GM23338 (cell line): ENCODE results near the gene SLC25A44. TPM values are rescaled to one million over a fixed set of nuclear protein-coding genes. Genes with fewer than 3 reads are reported as not detected.

ENCODE experiments used
- ATAC-seq: fragments of 200-7000 bp; cut with Tn5 transposase; 3 replicates; pipeline ENCODE4 v1.9.1; 2020
- DNase-seq: peaks from one replicate; pipeline ENCODE4 v3.0.0-alpha.2; 2015; ENCODE audit warnings: low spot score
- H2AFZ ChIP-seq: fragments of 200-600 bp; sonication (generic); 2 replicates; pipeline ENCODE4 v1.8.0; 2016; ENCODE audit warnings: antibody characterized with exemption, mild to moderate bottlenecking, moderate library complexity
- H3F3A ChIP-seq: fragments of 200-600 bp; sonication (generic); replicated peaks from 2 replicates; pipeline ENCODE4 v1.8.0; 2017; ENCODE audit warnings: antibody characterized with exemption, mixed run types, low read depth
- H3K27ac ChIP-seq: fragments of 200-600 bp; sonication (generic); 2 replicates; pipeline ENCODE4 v1.6.1; 2016; ENCODE audit warnings: low read depth
- H3K27me3 ChIP-seq: fragments of 200-600 bp; sonication (generic); 2 replicates; pipeline ENCODE4 v1.8.0; 2016; ENCODE audit warnings: mild to moderate bottlenecking, mixed run types, moderate library complexity; ENCODE audit not compliant: insufficient read depth
- H3K36me3 ChIP-seq: fragments of 200-600 bp; sonication (generic); 2 replicates; pipeline ENCODE4 v1.8.0; 2016; ENCODE audit warnings: mild to moderate bottlenecking; ENCODE audit not compliant: insufficient read depth
- H3K4me1 ChIP-seq: fragments of 200-600 bp; sonication (generic); 2 replicates; pipeline ENCODE4 v1.8.0; 2016; ENCODE audit warnings: mild to moderate bottlenecking, moderate library complexity; ENCODE audit not compliant: insufficient read depth
- H3K4me2 ChIP-seq: fragments of 200-600 bp; sonication (generic); 2 replicates; pipeline ENCODE4 v1.7.1; 2017; ENCODE audit warnings: mixed run types
- H3K4me3 ChIP-seq: fragments of 200-600 bp; sonication (generic); 2 replicates; pipeline ENCODE4 v1.6.1; 2016; ENCODE audit warnings: mixed run types
- H3K79me2 ChIP-seq: fragments of 200-600 bp; sonication (generic); replicated peaks from 2 replicates; pipeline ENCODE4 v1.8.0; 2017; ENCODE audit warnings: mild to moderate bottlenecking; ENCODE audit not compliant: insufficient read depth
- H3K9me2 ChIP-seq: fragments of 200-600 bp; sonication (generic); 2 replicates; pipeline ENCODE4 v1.8.0; 2017; ENCODE audit not compliant: insufficient read depth
- H4K20me1 ChIP-seq: fragments of 200-600 bp; sonication (generic); replicated peaks from 2 replicates; pipeline ENCODE4 v1.8.0; 2017; ENCODE audit warnings: mild to moderate bottlenecking; ENCODE audit not compliant: insufficient read depth
- H3K27ac Mint-ChIP-seq: 2 replicates; pipeline ENCODE4 v1.8.0; 2020; ENCODE audit warnings: inconsistent platforms, mild to moderate bottlenecking, moderate library complexity, mixed read lengths
- H3K27me3 Mint-ChIP-seq: 3 replicates; pipeline ENCODE4 v1.8.0; 2022; ENCODE audit warnings: low read depth, mild to moderate bottlenecking, moderate library complexity, mixed read lengths, inconsistent platforms; ENCODE audit not compliant: insufficient read depth, poor library complexity
- H3K36me3 Mint-ChIP-seq: 3 replicates; pipeline ENCODE4 v1.8.0; 2021; ENCODE audit warnings: low read depth, mild to moderate bottlenecking, inconsistent platforms, moderate library complexity, mixed read lengths
- H3K4me1 Mint-ChIP-seq: 3 replicates; pipeline ENCODE4 v1.8.0; 2020; ENCODE audit warnings: mild to moderate bottlenecking, inconsistent platforms, mixed read lengths
- H3K4me3 Mint-ChIP-seq: 3 replicates; pipeline ENCODE4 v1.8.0; 2021; ENCODE audit warnings: moderate library complexity, mild to moderate bottlenecking, inconsistent platforms, mixed read lengths
- H3K9me3 Mint-ChIP-seq: 3 replicates; pipeline ENCODE4 v1.8.0; 2020; ENCODE audit warnings: moderate library complexity, mild to moderate bottlenecking, inconsistent platforms, mixed read lengths
- EZH2 ChIP-seq: fragments of 200-600 bp; sonication (generic); IDR thresholded peaks from one replicate; pipeline ENCODE4 v1.8.0; 2017; ENCODE audit warnings: antibody characterized with exemption, mild to moderate bottlenecking, low read depth; ENCODE audit not compliant: unreplicated experiment
- EZH2phosphoT487 ChIP-seq: fragments of 200-600 bp; sonication (generic); IDR thresholded peaks from one replicate; pipeline ENCODE4 v1.8.1; 2018; ENCODE audit warnings: antibody characterized with exemption; ENCODE audit not compliant: unreplicated experiment
- POLR2AphosphoS5 ChIP-seq: IDR thresholded peaks from 2 replicates; pipeline ENCODE4 v1.6.1; 2016; ENCODE audit warnings: antibody characterized with exemption, low read depth
- ZNF331 ChIP-seq: fragments of 250-450 bp; sonication (Bioruptor Pico); IDR thresholded peaks from 2 replicates; pipeline ENCODE4 v1.5.0; 2020; ENCODE audit warnings: low read depth, mild to moderate bottlenecking, moderate library complexity
- polyA plus RNA-seq: library from polyadenylated mRNA; unstranded; fragments of >200 nt; fragmentation: Nextera tagmentation; extraction: Ambion mirVana; gene quantifications from 2 replicates; pipeline ENCODE4 v1.2.1, GENCODE V29; 2016
- total RNA-seq: library from RNA; depleted of rRNA; stranded (reverse); fragments of >200 nt; shearing (Covaris generic); gene quantifications from 2 replicates; pipeline ENCODE4 v1.2.3, GENCODE V29; 2014
- TF ChIP-seq, protein P1 (sequence below): IDR thresholded peaks from one replicate; pipeline ENCODE4 v1.6.1; 2018; ENCODE audit warnings: antibody characterized with exemption; ENCODE audit not compliant: unreplicated experiment
- TF ChIP-seq, protein P2 (sequence below), 2 experiments: fragments of 200-600 bp in 1 of 2; sonication (generic) in 1 of 2; conservative IDR thresholded peaks; 2 replicates each; pipeline versions ENCODE4 v1.5.1 to v1.6.1; 2016 to 2017; ENCODE audit warnings: antibody characterized with exemption in 2 of 2, low read depth in 2 of 2, mild to moderate bottlenecking in 2 of 2, moderate library complexity in 1 of 2
- TF ChIP-seq, protein P3 (sequence below): fragments of 250-450 bp; sonication (Bioruptor Pico); IDR thresholded peaks from 2 replicates; pipeline ENCODE4 v1.5.0; 2020; ENCODE audit warnings: mild to moderate bottlenecking, moderate library complexity

SLC25A44 gene
- total and polyA plus RNA-seq, 2 experiments from 2014 or later = 7.0 to 25.1 TPM

DNA sequence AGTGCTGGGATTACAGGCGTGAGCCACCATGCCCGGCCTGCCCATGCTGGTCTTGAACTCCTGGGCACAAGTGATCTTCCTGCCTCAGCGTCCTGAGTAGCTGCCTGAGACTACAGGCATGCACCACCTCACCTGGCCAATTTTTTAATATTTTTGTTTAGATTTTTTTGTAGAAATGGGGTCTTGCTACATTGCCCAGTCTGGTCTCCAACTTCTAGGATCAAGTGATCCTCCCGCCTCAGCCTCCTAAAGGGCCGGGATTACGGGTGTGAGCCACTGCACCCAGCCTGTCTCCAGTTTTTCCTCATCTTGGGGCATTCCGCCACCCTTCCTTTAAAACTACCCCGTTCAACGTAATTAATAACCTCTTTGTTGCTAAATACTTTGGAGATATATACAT is 26.3 kb downstream of the SLC25A44 start (continued):
- TF ChIP-seq, protein P1, sequence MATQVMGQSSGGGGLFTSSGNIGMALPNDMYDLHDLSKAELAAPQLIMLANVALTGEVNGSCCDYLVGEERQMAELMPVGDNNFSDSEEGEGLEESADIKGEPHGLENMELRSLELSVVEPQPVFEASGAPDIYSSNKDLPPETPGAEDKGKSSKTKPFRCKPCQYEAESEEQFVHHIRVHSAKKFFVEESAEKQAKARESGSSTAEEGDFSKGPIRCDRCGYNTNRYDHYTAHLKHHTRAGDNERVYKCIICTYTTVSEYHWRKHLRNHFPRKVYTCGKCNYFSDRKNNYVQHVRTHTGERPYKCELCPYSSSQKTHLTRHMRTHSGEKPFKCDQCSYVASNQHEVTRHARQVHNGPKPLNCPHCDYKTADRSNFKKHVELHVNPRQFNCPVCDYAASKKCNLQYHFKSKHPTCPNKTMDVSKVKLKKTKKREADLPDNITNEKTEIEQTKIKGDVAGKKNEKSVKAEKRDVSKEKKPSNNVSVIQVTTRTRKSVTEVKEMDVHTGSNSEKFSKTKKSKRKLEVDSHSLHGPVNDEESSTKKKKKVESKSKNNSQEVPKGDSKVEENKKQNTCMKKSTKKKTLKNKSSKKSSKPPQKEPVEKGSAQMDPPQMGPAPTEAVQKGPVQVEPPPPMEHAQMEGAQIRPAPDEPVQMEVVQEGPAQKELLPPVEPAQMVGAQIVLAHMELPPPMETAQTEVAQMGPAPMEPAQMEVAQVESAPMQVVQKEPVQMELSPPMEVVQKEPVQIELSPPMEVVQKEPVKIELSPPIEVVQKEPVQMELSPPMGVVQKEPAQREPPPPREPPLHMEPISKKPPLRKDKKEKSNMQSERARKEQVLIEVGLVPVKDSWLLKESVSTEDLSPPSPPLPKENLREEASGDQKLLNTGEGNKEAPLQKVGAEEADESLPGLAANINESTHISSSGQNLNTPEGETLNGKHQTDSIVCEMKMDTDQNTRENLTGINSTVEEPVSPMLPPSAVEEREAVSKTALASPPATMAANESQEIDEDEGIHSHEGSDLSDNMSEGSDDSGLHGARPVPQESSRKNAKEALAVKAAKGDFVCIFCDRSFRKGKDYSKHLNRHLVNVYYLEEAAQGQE = no peak
- TF ChIP-seq ZNF331 = no peak
- TF ChIP-seq, protein P2, sequence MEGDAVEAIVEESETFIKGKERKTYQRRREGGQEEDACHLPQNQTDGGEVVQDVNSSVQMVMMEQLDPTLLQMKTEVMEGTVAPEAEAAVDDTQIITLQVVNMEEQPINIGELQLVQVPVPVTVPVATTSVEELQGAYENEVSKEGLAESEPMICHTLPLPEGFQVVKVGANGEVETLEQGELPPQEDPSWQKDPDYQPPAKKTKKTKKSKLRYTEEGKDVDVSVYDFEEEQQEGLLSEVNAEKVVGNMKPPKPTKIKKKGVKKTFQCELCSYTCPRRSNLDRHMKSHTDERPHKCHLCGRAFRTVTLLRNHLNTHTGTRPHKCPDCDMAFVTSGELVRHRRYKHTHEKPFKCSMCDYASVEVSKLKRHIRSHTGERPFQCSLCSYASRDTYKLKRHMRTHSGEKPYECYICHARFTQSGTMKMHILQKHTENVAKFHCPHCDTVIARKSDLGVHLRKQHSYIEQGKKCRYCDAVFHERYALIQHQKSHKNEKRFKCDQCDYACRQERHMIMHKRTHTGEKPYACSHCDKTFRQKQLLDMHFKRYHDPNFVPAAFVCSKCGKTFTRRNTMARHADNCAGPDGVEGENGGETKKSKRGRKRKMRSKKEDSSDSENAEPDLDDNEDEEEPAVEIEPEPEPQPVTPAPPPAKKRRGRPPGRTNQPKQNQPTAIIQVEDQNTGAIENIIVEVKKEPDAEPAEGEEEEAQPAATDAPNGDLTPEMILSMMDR (conservative IDR thresholded peaks at IDR 0.05; ENCODE audit: low read depth in 2 of 2) = no peak
- no peak for TF ChIP-seq EZH2phosphoT487
- TF ChIP-seq EZH2 = no peak

DNA sequence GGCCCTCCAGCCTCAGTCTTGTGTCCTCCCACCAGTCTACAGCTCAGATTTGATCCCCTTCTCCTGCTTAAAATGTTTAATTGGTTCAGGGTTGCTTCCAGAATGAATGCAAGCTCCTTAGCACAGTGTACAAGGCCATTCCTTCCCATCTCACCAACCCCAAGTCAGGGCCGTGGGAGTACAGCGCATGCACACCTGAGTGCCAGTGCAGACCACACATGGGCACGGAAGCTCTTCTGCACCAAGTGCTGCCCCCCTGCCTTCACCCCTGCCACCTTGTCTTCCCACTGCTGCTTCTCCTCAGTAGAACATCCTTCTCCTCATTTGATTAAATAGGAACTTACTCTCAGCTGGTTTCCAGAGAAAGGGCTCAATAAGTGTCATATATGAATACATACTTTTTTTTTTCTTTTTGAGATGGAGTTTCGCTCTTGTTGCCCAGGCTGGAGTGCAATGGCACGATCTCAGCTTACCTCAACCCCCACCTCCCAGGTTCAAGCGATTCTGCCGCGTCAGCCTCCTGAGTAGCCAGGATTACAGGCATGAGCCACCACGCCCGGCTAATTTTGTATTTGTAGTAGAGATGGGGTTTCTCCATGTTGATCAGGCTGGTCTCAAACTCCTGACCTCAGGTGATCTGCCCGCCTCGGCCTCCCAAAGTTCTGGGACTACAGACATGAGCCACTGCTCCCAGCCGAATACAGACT is 28.2 kb downstream of the SLC25A44 start:
- Mint-ChIP-seq H3K4me1 (peaks cover 4% of the 10 kb centered on the region; the same call in 2 of the 3 replicates), H3K9me3 (no peaks in the 10 kb centered on the region), H3K4me3 (no peak overlapping the region; the same call in 2 of the 3 replicates), H3K36me3 (peaks cover 59% of the 10 kb centered on the region), H3K27ac (no peak overlapping the region), H3K27me3 (peaks cover 1% of the 10 kb centered on the region)
- H3K4me2 ChIP-seq = no peak overlapping the region
- H3K36me3 ChIP-seq = peaks cover 17% of the 10 kb centered on the region; the same call in 1 of the 2 replicates
- no peaks in the 10 kb centered on the region for H3K27me3 ChIP-seq
- peaks cover 14% of the 10 kb centered on the region; the same call in 1 of the 2 replicates for H4K20me1 ChIP-seq
- no peak overlapping the region for H3K27ac ChIP-seq
- no peaks in the 10 kb centered on the region for H3K4me1 ChIP-seq
- DNase-seq = no peak
- H3K79me2 ChIP-seq = peaks cover 37% of the 10 kb centered on the region
- ATAC-seq = no peak
- no peak overlapping the region for H2AFZ ChIP-seq
- peaks cover 14% of the 10 kb centered on the region; the same call in 1 of the 2 replicates for H3F3A ChIP-seq
- no peaks in the 10 kb centered on the region for H3K9me2 ChIP-seq
- no peak overlapping the region for H3K4me3 ChIP-seq
- TF ChIP-seq, protein P1 = no peak
- TF ChIP-seq POLR2AphosphoS5 (no peak), EZH2 (no peak), EZH2phosphoT487 (no peak), ZNF331 (no peak)
- TF ChIP-seq, protein P3, sequence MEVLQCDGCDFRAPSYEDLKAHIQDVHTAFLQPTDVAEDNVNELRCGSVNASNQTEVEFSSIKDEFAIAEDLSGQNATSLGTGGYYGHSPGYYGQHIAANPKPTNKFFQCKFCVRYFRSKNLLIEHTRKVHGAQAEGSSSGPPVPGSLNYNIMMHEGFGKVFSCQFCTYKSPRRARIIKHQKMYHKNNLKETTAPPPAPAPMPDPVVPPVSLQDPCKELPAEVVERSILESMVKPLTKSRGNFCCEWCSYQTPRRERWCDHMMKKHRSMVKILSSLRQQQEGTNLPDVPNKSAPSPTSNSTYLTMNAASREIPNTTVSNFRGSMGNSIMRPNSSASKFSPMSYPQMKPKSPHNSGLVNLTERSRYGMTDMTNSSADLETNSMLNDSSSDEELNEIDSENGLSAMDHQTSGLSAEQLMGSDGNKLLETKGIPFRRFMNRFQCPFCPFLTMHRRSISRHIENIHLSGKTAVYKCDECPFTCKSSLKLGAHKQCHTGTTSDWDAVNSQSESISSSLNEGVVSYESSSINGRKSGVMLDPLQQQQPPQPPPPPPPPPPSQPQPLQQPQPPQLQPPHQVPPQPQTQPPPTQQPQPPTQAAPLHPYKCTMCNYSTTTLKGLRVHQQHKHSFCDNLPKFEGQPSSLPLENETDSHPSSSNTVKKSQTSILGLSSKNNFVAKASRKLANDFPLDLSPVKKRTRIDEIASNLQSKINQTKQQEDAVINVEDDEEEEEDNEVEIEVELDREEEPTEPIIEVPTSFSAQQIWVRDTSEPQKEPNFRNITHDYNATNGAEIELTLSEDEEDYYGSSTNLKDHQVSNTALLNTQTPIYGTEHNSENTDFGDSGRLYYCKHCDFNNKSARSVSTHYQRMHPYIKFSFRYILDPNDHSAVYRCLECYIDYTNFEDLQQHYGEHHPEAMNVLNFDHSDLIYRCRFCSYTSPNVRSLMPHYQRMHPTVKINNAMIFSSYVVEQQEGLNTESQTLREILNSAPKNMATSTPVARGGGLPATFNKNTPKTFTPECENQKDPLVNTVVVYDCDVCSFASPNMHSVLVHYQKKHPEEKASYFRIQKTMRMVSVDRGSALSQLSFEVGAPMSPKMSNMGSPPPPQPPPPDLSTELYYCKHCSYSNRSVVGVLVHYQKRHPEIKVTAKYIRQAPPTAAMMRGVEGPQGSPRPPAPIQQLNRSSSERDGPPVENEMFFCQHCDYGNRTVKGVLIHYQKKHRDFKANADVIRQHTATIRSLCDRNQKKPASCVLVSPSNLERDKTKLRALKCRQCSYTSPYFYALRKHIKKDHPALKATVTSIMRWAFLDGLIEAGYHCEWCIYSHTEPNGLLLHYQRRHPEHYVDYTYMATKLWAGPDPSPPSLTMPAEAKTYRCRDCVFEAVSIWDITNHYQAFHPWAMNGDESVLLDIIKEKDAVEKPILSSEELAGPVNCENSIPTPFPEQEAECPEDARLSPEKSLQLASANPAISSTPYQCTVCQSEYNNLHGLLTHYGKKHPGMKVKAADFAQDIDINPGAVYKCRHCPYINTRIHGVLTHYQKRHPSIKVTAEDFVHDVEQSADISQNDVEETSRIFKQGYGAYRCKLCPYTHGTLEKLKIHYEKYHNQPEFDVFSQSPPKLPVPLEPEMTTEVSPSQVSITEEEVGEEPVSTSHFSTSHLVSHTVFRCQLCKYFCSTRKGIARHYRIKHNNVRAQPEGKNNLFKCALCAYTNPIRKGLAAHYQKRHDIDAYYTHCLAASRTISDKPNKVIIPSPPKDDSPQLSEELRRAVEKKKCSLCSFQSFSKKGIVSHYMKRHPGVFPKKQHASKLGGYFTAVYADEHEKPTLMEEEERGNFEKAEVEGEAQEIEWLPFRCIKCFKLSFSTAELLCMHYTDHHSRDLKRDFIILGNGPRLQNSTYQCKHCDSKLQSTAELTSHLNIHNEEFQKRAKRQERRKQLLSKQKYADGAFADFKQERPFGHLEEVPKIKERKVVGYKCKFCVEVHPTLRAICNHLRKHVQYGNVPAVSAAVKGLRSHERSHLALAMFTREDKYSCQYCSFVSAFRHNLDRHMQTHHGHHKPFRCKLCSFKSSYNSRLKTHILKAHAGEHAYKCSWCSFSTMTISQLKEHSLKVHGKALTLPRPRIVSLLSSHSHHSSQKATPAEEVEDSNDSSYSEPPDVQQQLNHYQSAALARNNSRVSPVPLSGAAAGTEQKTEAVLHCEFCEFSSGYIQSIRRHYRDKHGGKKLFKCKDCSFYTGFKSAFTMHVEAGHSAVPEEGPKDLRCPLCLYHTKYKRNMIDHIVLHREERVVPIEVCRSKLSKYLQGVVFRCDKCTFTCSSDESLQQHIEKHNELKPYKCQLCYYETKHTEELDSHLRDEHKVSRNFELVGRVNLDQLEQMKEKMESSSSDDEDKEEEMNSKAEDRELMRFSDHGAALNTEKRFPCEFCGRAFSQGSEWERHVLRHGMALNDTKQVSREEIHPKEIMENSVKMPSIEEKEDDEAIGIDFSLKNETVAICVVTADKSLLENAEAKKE = no peak
